Esophagus squamous epithelium (tissue), 5 donors: ENCODE data around the gene PDE9A. TPM values are rescaled to one million over a fixed set of nuclear protein-coding genes. Genes with fewer than 3 reads are reported as not detected.

Source experiments
- DNase-seq: peaks from one replicate; lab custom pipeline; 2025; lab: John Stamatoyannopoulos, UW
- H3K27ac ChIP-seq, 4 donors: fragments of 200-600 bp; sonication (generic); one replicate each; pipeline ENCODE4 v1.5.1; 2016 to 2019; ENCODE audit warnings: mild to moderate bottlenecking in 1 of 4
- H3K27me3 ChIP-seq, 4 donors: fragments of 200-600 bp; sonication (generic); 1 replicate in 3 of 4; 2 replicates in 1 of 4; pipeline versions ENCODE4 v1.5.1 to v1.6.0; 2017 to 2021; ENCODE audit warnings: antibody characterized with exemption in 1 of 4
- H3K36me3 ChIP-seq, 3 donors: fragments of 200-600 bp; sonication (generic); one replicate each; pipeline ENCODE4 v1.5.1; 2016 to 2019
- H3K4me1 ChIP-seq, 3 donors: fragments of 200-600 bp; sonication (generic); one replicate each; pipeline ENCODE4 v1.5.1; 2017 to 2019
- H3K4me3 ChIP-seq, 4 donors: fragments of 200-600 bp; sonication (generic); 1 replicate in 3 of 4; 2 replicates in 1 of 4; pipeline ENCODE4 v1.5.1; 2016 to 2019; ENCODE audit warnings: mild to moderate bottlenecking in 2 of 4, moderate library complexity in 1 of 4
- H3K9me3 ChIP-seq, 3 donors: fragments of 200-600 bp; sonication (generic); one replicate each; pipeline ENCODE4 v1.5.1; 2016 to 2019
- CTCF ChIP-seq, 6 experiments: fragments of 450-650 bp in 4 of 6; fragments of 200-600 bp in 2 of 6; sonication (generic) in 2 of 6; IDR thresholded peaks; one replicate each; pipeline ENCODE4 v1.5.1; 2016 to 2019; ENCODE audit warnings: antibody characterized with exemption in 6 of 6, mild to moderate bottlenecking in 4 of 6, moderate library complexity in 4 of 6
- POLR2A ChIP-seq, 4 donors: fragments of 450-650 bp; IDR thresholded peaks; one replicate each; pipeline ENCODE4 v1.6.1; 2017; ENCODE audit warnings: antibody characterized with exemption in 4 of 4, mild to moderate bottlenecking in 4 of 4, moderate library complexity in 3 of 4
- WGBS, 2 donors: methylation state at CpG; one replicate each; pipeline ENCODE4 v1.1.5; 2018; 5-methylcytosine and 5-hydroxymethylcytosine counted together
- intact Hi-C: fragments of 100-400 bp; cut with DNase I; formaldehyde crosslinking; loops from one replicate; pipeline ENCODE4 v1.15.0; 2022
- total RNA-seq, 4 donors: library from RNA; depleted of rRNA; stranded (reverse); fragments of >200 nt; gene quantifications; one replicate each; pipeline ENCODE4 v1.1.0, GENCODE V29; 2016
- donor health status: DM: yes; HTN: yes; CAD: no.

Gene PDE9A
- total RNA-seq, 4 donors from 2014 or later: 0.61 to 2.9 (median 1.8) TPM

GRCh38 chr21:42660118-42660470 lies 6.7 kb downstream of the PDE9A start:
- intact Hi-C loops: no loop called here
- Histone ChIP-seq H3K9me3 (no peaks in the 10 kb centered on the region), H3K27me3 (peaks cover 0 to 43% (median 0%) of the 10 kb centered on the region in 4 donors), H3K4me3 (no peak overlapping the region), H3K4me1 (peaks cover 0 to 20% (median 15%) of the 10 kb centered on the region in 3 donors), H3K27ac (no peak overlapping the region), H3K36me3 (no peaks in the 10 kb centered on the region)
- DNase-seq: no peak
- no CpG with 5 or more reads among the region's 8 CpGs for WGBS, 2 donors
- TF ChIP-seq CTCF (IDR thresholded peaks at IDR 0.05) (no peak), POLR2A (IDR thresholded peaks at IDR 0.05) (no peak)

- intact Hi-C loops: no loop called here
- 86 to 90% methylated on average over 14 to 19 of the region's 25 CpGs for WGBS, 2 donors
- no peak for DNase-seq
- no peaks in the 10 kb centered on the region for H3K36me3 ChIP-seq
- H3K4me1 ChIP-seq: peaks cover 0 to 7% (median 2%) of the 10 kb centered on the region in 3 donors
- TF ChIP-seq POLR2A (IDR thresholded peaks at IDR 0.05) (no peak), CTCF (IDR thresholded peaks at IDR 0.05) (no peak)
- H3K9me3 ChIP-seq: no peaks in the 10 kb centered on the region
- H3K27ac ChIP-seq: no peak overlapping the region
- H3K4me3 ChIP-seq: no peak overlapping the region
- H3K27me3 ChIP-seq: peaks cover 0 to 25% (median 0%) of the 10 kb centered on the region in 4 donors
These were observed 8.4 kb downstream of the PDE9A start for GRCh38 chr21:42661688-42662429.

GRCh38 chr21:42662430-42663199 lies 9.2 kb downstream of the PDE9A start:
- no peak for DNase-seq
- Histone ChIP-seq H3K27me3 (peaks cover 0 to 17% (median 0%) of the 10 kb centered on the region in 4 donors), H3K9me3 (no peaks in the 10 kb centered on the region), H3K4me1 (peaks cover 0 to 7% (median 0%) of the 10 kb centered on the region in 3 donors), H3K4me3 (no peak overlapping the region), H3K36me3 (no peaks in the 10 kb centered on the region), H3K27ac (no peak overlapping the region)
- TF ChIP-seq CTCF (IDR thresholded peaks at IDR 0.05) (no peak), POLR2A (IDR thresholded peaks at IDR 0.05) (no peak)
- 91 to 93% methylated on average over 20 of the region's 20 CpGs for WGBS, 2 donors
- intact Hi-C loops: no loop called here

GRCh38 chr21:42663200-42663750 lies 9.9 kb downstream of the PDE9A start:
- 87 to 95% methylated on average over 8 to 11 of the region's 18 CpGs for WGBS, 2 donors
- no peak overlapping the region for H3K4me3 ChIP-seq
- DNase-seq: no peak
- H3K27me3 ChIP-seq: peaks cover 0 to 11% (median 0%) of the 10 kb centered on the region in 4 donors
- H3K27ac ChIP-seq: no peak overlapping the region
- no peaks in the 10 kb centered on the region for H3K36me3 ChIP-seq
- H3K4me1 ChIP-seq: peaks cover 0 to 13% (median 0%) of the 10 kb centered on the region in 3 donors
- no peaks in the 10 kb centered on the region for H3K9me3 ChIP-seq
- intact Hi-C loops: no loop called here
- TF ChIP-seq CTCF (IDR thresholded peaks at IDR 0.05) (no peak), POLR2A (IDR thresholded peaks at IDR 0.05) (no peak)
